GM12891 (cell line): ENCODE measurements around the gene ITGA1.
"Not testable (repeated sequence)": the region's sequence is repeated elsewhere in the genome, so short reads cannot be mapped to it uniquely, and the experiment has no call there.

Source experiments
- DNase-seq: peaks from one replicate; pipeline ENCODE4 v3.0.0; 2011; ENCODE audit warnings: low spot score; ENCODE audit not compliant: insufficient read length
- FAIRE-seq: peaks from 2 replicates; lab custom pipeline; 2011; peaks lifted over from hg19 to GRCh38; lab: Jason Lieb, UNC
- PAX5 ChIP-seq: IDR thresholded peaks from 2 replicates; pipeline ENCODE4 v1.6.1; 2011; ENCODE audit warnings: low read length, moderate library complexity, mild to moderate bottlenecking; ENCODE audit not compliant: insufficient read depth, severe bottlenecking
- POLR2A ChIP-seq: IDR thresholded peaks from 2 replicates; pipeline ENCODE4 v1.6.1; 2011; ENCODE audit warnings: low read depth, low read length, control low read depth
- POLR2AphosphoS5 ChIP-seq: IDR thresholded peaks from 2 replicates; pipeline ENCODE4 v1.6.1; 2011; ENCODE audit warnings: low read depth, low read length, control low read depth
- POU2F2 ChIP-seq: IDR thresholded peaks from 2 replicates; pipeline ENCODE4 v1.6.1; 2011; ENCODE audit warnings: low read depth, mild to moderate bottlenecking, control low read depth, low read length, moderate library complexity
- SPI1 ChIP-seq: IDR thresholded peaks from 2 replicates; pipeline ENCODE4 v1.6.1; 2011; ENCODE audit warnings: low read depth, low read length, control low read depth
- TAF1 ChIP-seq: IDR thresholded peaks from 2 replicates; pipeline ENCODE4 v1.6.1; 2011; ENCODE audit warnings: low read depth, low read length, control low read depth

Gene ITGA1

GRCh38 chr5:52839285-52839684 lies 51.6 kb downstream of the ITGA1 start:
- no peak for FAIRE-seq
- DNase-seq = no peak
- TF ChIP-seq PAX5 = no peak

GRCh38 chr5:52840277-52841050 lies 52.7 kb downstream of the ITGA1 start:
- TF ChIP-seq TAF1 (no peak), POLR2A (no peak), POU2F2 (no peak), PAX5 (no peak), SPI1 (no peak), POLR2AphosphoS5 (no peak)
- FAIRE-seq = no peak
- DNase-seq = no peak

GRCh38 chr5:52841114-52841513 lies 53.4 kb downstream of the ITGA1 start:
- no peak for FAIRE-seq
- DNase-seq = no peak

GRCh38 chr5:52842111-52842510 lies 54.4 kb downstream of the ITGA1 start:
- FAIRE-seq = no peak

More at GRCh38 chr5:52841114-52841513, 53.4 kb downstream of the ITGA1 start:
- TF ChIP-seq POLR2AphosphoS5 (no peak), POU2F2 (no peak), TAF1 (no peak), SPI1 (no peak), POLR2A (no peak), PAX5 (no peak)

GRCh38 chr5:52844885-52845284 lies 57.2 kb downstream of the ITGA1 start:
- DNase-seq (no peak), FAIRE-seq (no peak)
- TF ChIP-seq POU2F2 (no peak), POLR2AphosphoS5 (no peak), TAF1 (no peak), PAX5 (no peak), POLR2A (no peak), SPI1 (no peak)

More at GRCh38 chr5:52842111-52842510, 54.4 kb downstream of the ITGA1 start:
- TF ChIP-seq TAF1 = no peak
- no peak for TF ChIP-seq SPI1
- TF ChIP-seq POLR2A = no peak
- TF ChIP-seq POU2F2 = no peak
- TF ChIP-seq PAX5 = no peak
- no peak for TF ChIP-seq POLR2AphosphoS5
- DNase-seq = no peak

- FAIRE-seq = no peak
- TF ChIP-seq POLR2AphosphoS5 (no peak), POU2F2 (no peak), TAF1 (no peak), SPI1 (no peak), POLR2A (no peak), PAX5 (no peak)
- no peak for DNase-seq
These were observed 58.6 kb downstream of the ITGA1 start for GRCh38 chr5:52846182-52846842.

GRCh38 chr5:52848688-52849087 lies 61.0 kb downstream of the ITGA1 start:
- DNase-seq, FAIRE-seq: not testable (repeated sequence)

GRCh38 chr5:52849544-52849943 lies 61.8 kb downstream of the ITGA1 start:
- DNase-seq (no peak), FAIRE-seq (no peak)
- TF ChIP-seq SPI1 = no peak
- no peak for TF ChIP-seq POLR2AphosphoS5
- no peak for TF ChIP-seq POU2F2
- TF ChIP-seq PAX5 = no peak
- TF ChIP-seq POLR2A = no peak
- TF ChIP-seq TAF1 = no peak

- no peak for TF ChIP-seq POLR2AphosphoS5
- TF ChIP-seq POLR2A = no peak
- TF ChIP-seq POU2F2 = no peak
- no peak for TF ChIP-seq TAF1
- TF ChIP-seq SPI1 = no peak
- TF ChIP-seq PAX5 = no peak
- FAIRE-seq = no peak
- DNase-seq = no peak
These were observed 65.9 kb downstream of the ITGA1 start for GRCh38 chr5:52853650-52854049.

GRCh38 chr5:52854301-52854700 lies 66.6 kb downstream of the ITGA1 start:
- FAIRE-seq = no peak
- no peak for DNase-seq
- no peak for TF ChIP-seq TAF1
- no peak for TF ChIP-seq SPI1
- no peak for TF ChIP-seq POLR2AphosphoS5
- no peak for TF ChIP-seq POU2F2
- no peak for TF ChIP-seq PAX5
- TF ChIP-seq POLR2A = no peak
